K562 (cell line): ENCODE results near the gene ZSCAN12. TPM values are rescaled to one million over a fixed set of nuclear protein-coding genes. Genes with fewer than 3 reads are reported as not detected.

Experiments used
- CEBPZ ChIP-seq: fragments of 150-350 bp; IDR thresholded peaks from 2 replicates; pipeline ENCODE4 v1.6.1; 2014; ENCODE audit warnings: low read depth, mild to moderate bottlenecking, low read length, borderline replicate concordance
- ELK3 ChIP-seq: fragments of 450-650 bp; formaldehyde crosslinking; IDR thresholded peaks from 2 replicates; pipeline ENCODE4 v1.4.0; 2020; ENCODE audit warnings: mild to moderate bottlenecking
- HDAC8 ChIP-seq: fragments of 450-650 bp; IDR thresholded peaks from 2 replicates; pipeline ENCODE4 v1.6.1; 2016; ENCODE audit warnings: mild to moderate bottlenecking, missing genetic modification characterization, moderate library complexity, missing compliant biosample characterization
- HNRNPH1 ChIP-seq: fragments of 200-400 bp; formaldehyde crosslinking; optimal IDR thresholded peaks from 2 replicates; pipeline ENCODE3; 2017; ENCODE audit warnings: low read depth, mild to moderate bottlenecking, low read length, moderate library complexity
- HSF4 ChIP-seq: fragments of 250-450 bp; sonication (Bioruptor Pico); IDR thresholded peaks from 2 replicates; pipeline ENCODE4 v2.1.2; 2022; ENCODE audit warnings: mild to moderate bottlenecking, moderate library complexity, borderline replicate concordance
- JUND ChIP-seq, 2 experiments: IDR thresholded peaks; 2 replicates in 1 of 2; 3 replicates in 1 of 2; pipeline ENCODE4 v1.6.1; 2011; ENCODE audit warnings: borderline replicate concordance in 2 of 2, low read depth in 2 of 2, low read length in 2 of 2, improper control_type of control experiment in 1 of 2, missing biosample characterization in 1 of 2, missing genetic modification characterization in 1 of 2, missing genetic modification reagents in 1 of 2
- MITF ChIP-seq: IDR thresholded peaks from 2 replicates; pipeline ENCODE4 v1.6.1; 2014; ENCODE audit warnings: antibody characterized with exemption
- MTA1 ChIP-seq: fragments of 450-650 bp; IDR thresholded peaks from 2 replicates; pipeline ENCODE4 v1.6.1; 2017; ENCODE audit warnings: borderline replicate concordance
- NCOA2 ChIP-seq, 2 experiments: fragments of 450-650 bp; IDR thresholded peaks; 2 replicates each; pipeline ENCODE4 v1.6.1; 2018; ENCODE audit warnings: mild to moderate bottlenecking in 2 of 2, moderate library complexity in 1 of 2; ENCODE audit not compliant: partially characterized antibody in 2 of 2
- NFE2 ChIP-seq: IDR thresholded peaks from 2 replicates; pipeline ENCODE4 v1.6.1; 2014; ENCODE audit warnings: antibody characterized with exemption, low read depth
- PHB ChIP-seq: fragments of 250-450 bp; sonication (Bioruptor Pico); IDR thresholded peaks from 2 replicates; pipeline ENCODE4 v1.5.0; 2021
- POLR3G ChIP-seq: IDR thresholded peaks from 2 replicates; pipeline ENCODE4 v1.6.1; 2011; ENCODE audit not compliant: insufficient read length, insufficient replicate concordance; ENCODE audit errors: extremely low read depth
- SLC30A9 ChIP-seq: fragments of 250-450 bp; sonication (Bioruptor Pico); IDR thresholded peaks from 2 replicates; pipeline ENCODE4 v1.8.0; 2022; ENCODE audit warnings: mild to moderate bottlenecking, moderate library complexity
- SPI1 ChIP-seq: IDR thresholded peaks from 2 replicates; pipeline ENCODE4 v1.6.1; 2011; ENCODE audit warnings: low read depth, low read length, control low read depth, borderline replicate concordance
- SRF ChIP-seq, 2 experiments: fragments of 250-450, 450-650 bp in 1 of 2; sonication (Bioruptor Pico) in 1 of 2; sonication (generic) in 1 of 2; formaldehyde crosslinking; IDR thresholded peaks; 2 replicates each; pipeline versions ENCODE4 v1.5.0 to v1.5.1; 2020 to 2022; ENCODE audit warnings: mild to moderate bottlenecking in 1 of 2, missing genetic modification reagents in 1 of 2
- SRSF9 ChIP-seq: fragments of 200-400 bp; formaldehyde crosslinking; IDR thresholded peaks from 2 replicates; pipeline ENCODE4 v1.6.1; 2017; ENCODE audit warnings: low read depth, low read length, borderline replicate concordance
- ZC3H4 ChIP-seq: sonication (generic); formaldehyde crosslinking; IDR thresholded peaks from 2 replicates; pipeline ENCODE4 v1.9.0; 2021; ENCODE audit warnings: missing genetic modification reagents, borderline replicate concordance
- ZNF133 ChIP-seq: fragments of 250-450 bp; sonication (Bioruptor Pico); IDR thresholded peaks from 2 replicates; pipeline ENCODE4 v1.4.0; 2020; ENCODE audit warnings: mild to moderate bottlenecking
- ZNF134 ChIP-seq: fragments of 250-450 bp; sonication (Bioruptor Pico); conservative IDR thresholded peaks from 2 replicates; pipeline ENCODE4 v1.4.0; 2020
- polyA plus RNA-seq, 8 experiments: library from polyadenylated mRNA; depleted of rRNA in 4 of 8; stranded (reverse) in 5 of 8; unstranded in 3 of 8; fragments of >200 nt; fragmentation: Nextera tagmentation in 2 of 8; fragmentation: Illumina TruSeq in 1 of 8; extraction: Ambion mirVana in 2 of 8; extraction: Trizol in 1 of 8; gene quantifications; 2 replicates each; pipeline versions ENCODE4 v1.2.1 to v1.2.3, GENCODE V29; 2011 to 2014; ENCODE audit warnings: inconsistent platforms in 1 of 8, missing spikeins in 1 of 8
- total RNA-seq, 7 experiments: library from RNA; depleted of rRNA in 6 of 7; stranded (reverse); fragments of >200 nt in 6 of 7; fragmentation: Illumina TruSeq in 2 of 7; extraction: Trizol in 2 of 7; gene quantifications; 2 replicates each; pipeline versions ENCODE4 v1.2.1 to v1.2.3, GENCODE V29; 2011 to 2021; ENCODE audit warnings: low replicate concordance in 1 of 7

Gene ZSCAN12
- total and polyA plus RNA-seq, 9 of the 15 experiments (the other 6 are each of a cell fraction or from before 2014, with no cell fraction given): 2.5 to 19.6 (median 12.5) TPM

- TF ChIP-seq SPI1: no peak
- peak; percentile 69; the same call in 1 of the 2 replicates for TF ChIP-seq ELK3 (CRISPR knock-in tag)
- no peak; a peak in 1 of 4 replicates for TF ChIP-seq SRF (CRISPR knock-in tag; IDR thresholded peaks at IDR 0.05)
- TF ChIP-seq PHB (CRISPR knock-in tag): peak; percentile 42; the same call in 1 of the 2 replicates
- no peak for TF ChIP-seq NCOA2 (IDR thresholded peaks at IDR 0.05; ENCODE audit: partially characterized antibody in 2 of 2)
- TF ChIP-seq HSF4 (CRISPR knock-in tag): no peak; the same call in 1 of the 2 replicates
- peak; percentile 95 for TF ChIP-seq JUND (IDR thresholded peaks at IDR 0.05; ENCODE audit: borderline replicate concordance, low read depth, low read length)
- TF ChIP-seq JUND (tag; IDR thresholded peaks at IDR 0.05; ENCODE audit: borderline replicate concordance, low read depth, low read length): peak; percentile 96
- TF ChIP-seq SRSF9: no peak
- no peak for TF ChIP-seq ZNF133
- TF ChIP-seq MTA1: peak; percentile 40
- TF ChIP-seq HNRNPH1: no peak
- TF ChIP-seq ZNF134: peak; percentile 11; the same call in 1 of the 2 replicates
- TF ChIP-seq SLC30A9: no peak
- TF ChIP-seq NFE2: peak; percentile 60; the same call in 1 of the 2 replicates
- TF ChIP-seq POLR3G: no peak
- 0 out of 2 replicates have a peak, but pooled peaks have one; percentile 3 for TF ChIP-seq MITF
- no peak for TF ChIP-seq CEBPZ
- peak; percentile 99 for TF ChIP-seq ZC3H4
- TF ChIP-seq HDAC8 (tag): peak; percentile 62; the same call in 1 of the 2 replicates
Measured at GRCh38 chr6:28335564-28336283, 63.8 kb downstream of the ZSCAN12 start, which contains the start of gene ZSCAN31 (continued).
